CD4-positive, alpha-beta T cell (primary cell): ENCODE results near the gene CPNE2. TPM values are rescaled to one million over a fixed set of nuclear protein-coding genes. Genes with fewer than 3 reads are reported as not detected.

Experiments
- ATAC-seq: fragments of 200-7000 bp; cut with Tn5 transposase; one replicate; pipeline ENCODE4 v1.10.0; 2022; ENCODE audit warnings: mild to moderate bottlenecking; ENCODE audit not compliant: poor library complexity
- CTCF ChIA-PET: fragments of 350-600 bp; sonication (Branson Sonifier 250); formaldehyde crosslinking; loops from one replicate; lab custom pipeline; 2021; ENCODE audit warnings: antibody characterized with exemption, inconsistent platforms; lab: Charles Lee
- POLR2A ChIA-PET: fragments of 350-600 bp; sonication (Branson Sonifier 250); formaldehyde crosslinking; loops from one replicate; lab custom pipeline; 2021; ENCODE audit warnings: antibody characterized with exemption, inconsistent platforms; lab: Charles Lee
- DNase-seq, 14 experiments: peaks; one replicate each; pipeline ENCODE4 v3.0.0-alpha.2; 2013 to 2020; ENCODE audit warnings: mixed read lengths in 2 of 14
- H3K27ac ChIP-seq, 2 donors: one replicate each; pipeline versions ENCODE4 v1.5.1 to v1.7.0; 2013; ENCODE audit warnings: low read length in 2 of 2, low read depth in 1 of 2, mild to moderate bottlenecking in 1 of 2
- H3K27me3 ChIP-seq, 2 experiments: 1 replicate in 1 of 2; 2 replicates in 1 of 2; pipeline versions ENCODE4 v1.6.1 to v1.7.0; 2013; ENCODE audit warnings: low read length in 2 of 2, control low read depth in 1 of 2, mild to moderate bottlenecking in 1 of 2, moderate library complexity in 1 of 2; ENCODE audit not compliant: insufficient read depth in 2 of 2, control insufficient read depth in 1 of 2
- H3K36me3 ChIP-seq: one replicate; pipeline ENCODE4 v1.6.1; 2013; ENCODE audit warnings: low read length, control low read depth; ENCODE audit not compliant: insufficient read depth
- H3K4me1 ChIP-seq: one replicate; pipeline ENCODE4 v1.6.1; 2013; ENCODE audit warnings: low read length, control low read depth; ENCODE audit not compliant: insufficient read depth
- H3K4me3 ChIP-seq: one replicate; pipeline ENCODE4 v1.5.1; 2013; ENCODE audit warnings: mild to moderate bottlenecking, low read length, moderate library complexity
- H3K9me3 ChIP-seq, 2 experiments: 1 replicate in 1 of 2; 2 replicates in 1 of 2; pipeline versions ENCODE4 v1.6.1 to v1.7.0; 2013; ENCODE audit warnings: low read length in 2 of 2, mild to moderate bottlenecking in 2 of 2, control low read depth in 1 of 2, moderate library complexity in 1 of 2; ENCODE audit not compliant: control insufficient read depth in 1 of 2, insufficient read depth in 1 of 2
- H3K27ac Mint-ChIP-seq: one replicate; pipeline ENCODE4 v1.8.0; 2020; ENCODE audit warnings: mixed read lengths
- H3K27me3 Mint-ChIP-seq: one replicate; pipeline ENCODE4 v1.8.0; 2021; ENCODE audit warnings: mixed read lengths
- H3K36me3 Mint-ChIP-seq: one replicate; pipeline ENCODE4 v1.8.0; 2021; ENCODE audit warnings: low read depth, mixed read lengths
- H3K4me1 Mint-ChIP-seq: one replicate; pipeline ENCODE4 v1.8.0; 2021; ENCODE audit warnings: low read depth, mixed read lengths
- H3K4me3 Mint-ChIP-seq: one replicate; pipeline ENCODE4 v1.8.0; 2020; ENCODE audit warnings: mild to moderate bottlenecking, mixed read lengths
- H3K9me3 Mint-ChIP-seq: one replicate; pipeline ENCODE4 v1.8.0; 2020; ENCODE audit warnings: mixed read lengths
- CTCF ChIP-seq: fragments of 200-600 bp; IDR thresholded peaks from one replicate; pipeline ENCODE4 v1.8.0; 2022; ENCODE audit warnings: antibody characterized with exemption, mild to moderate bottlenecking
- intact Hi-C, 2 experiments: fragments of 100-400 bp; cut with DNase I in 1 of 2; cut with micrococcal nuclease in 1 of 2; formaldehyde crosslinking; loops; one replicate each; pipeline versions ENCODE4 v1.15.1 to v1.9.0; 2023 to 2025; cut with DNase I, micrococcal nuclease
- total RNA-seq, 174 experiments: library from RNA in 2 of 174; stranded (reverse) in 2 of 174; gene quantifications; one replicate each; pipeline ENCODE4 v1.2.3 and lab custom pipeline; 2021 to 2026

Gene CPNE2
- total RNA-seq, 2 experiments from 2014 or later, result 2.2 to 3.5 TPM

GRCh38 chr16:57093666-57094564 lies 1.5 kb downstream of the CPNE2 start:
- Histone ChIP-seq H3K4me3 (no peak overlapping the region), H3K36me3 (no peaks in the 10 kb centered on the region), H3K27me3 (no peaks in the 10 kb centered on the region), H3K4me1 (peaks cover 21% of the 10 kb centered on the region), H3K9me3 (no peaks in the 10 kb centered on the region), H3K27ac (no peak overlapping the region)
- no peak overlapping the region for H3K27ac Mint-ChIP-seq
- no peaks in the 10 kb centered on the region for H3K9me3 Mint-ChIP-seq
- DNase-seq, result no peak
- no peaks in the 10 kb centered on the region for H3K27me3 Mint-ChIP-seq
- no peak for TF ChIP-seq CTCF
- POLR2A ChIA-PET, result interaction anchor here (0.9 to 2.0 kb wide), 5 partner anchors 10 to 161 kb away, joined by 3 to 15 read pairs (median 5); partner anchors contain the start of genes PSME3IP1 and RSPRY1
- peak overlapping the region; percentile 87 for H3K4me3 Mint-ChIP-seq
- CTCF ChIA-PET, result interaction anchor here (0.7 to 2.1 kb wide), 8 partner anchors 10 to 1282 kb away, joined by 3 to 15 read pairs (median 4); no protein-coding TSS in a partner anchor
- H3K4me1 Mint-ChIP-seq, result peaks cover 11% of the 10 kb centered on the region
- intact Hi-C loops, result loop anchor here in 1 of 2 experiments (2.0 kb wide), 2 partner anchors 15 to 75 kb away; no protein-coding TSS in a partner anchor
- no peak for ATAC-seq
- no peaks in the 10 kb centered on the region for H3K36me3 Mint-ChIP-seq

- Mint-ChIP-seq H3K9me3 (no peaks in the 10 kb centered on the region), H3K4me3 (peak overlapping the region; percentile 80), H3K27me3 (no peaks in the 10 kb centered on the region), H3K27ac (no peak overlapping the region), H3K4me1 (peaks cover 11% of the 10 kb centered on the region), H3K36me3 (no peaks in the 10 kb centered on the region)
- Histone ChIP-seq H3K36me3 (no peaks in the 10 kb centered on the region), H3K27ac (no peak overlapping the region), H3K4me3 (no peak overlapping the region), H3K9me3 (no peaks in the 10 kb centered on the region), H3K4me1 (peaks cover 21% of the 10 kb centered on the region), H3K27me3 (no peaks in the 10 kb centered on the region)
- no peak for DNase-seq
- intact Hi-C loops, result no loop called here
- ChIA-PET POLR2A (no interaction called here), CTCF (no interaction called here)
- no peak for TF ChIP-seq CTCF
- ATAC-seq, result no peak
Observed at GRCh38 chr16:57094911-57095310, 2.5 kb downstream of the CPNE2 start.

GRCh38 chr16:57096192-57096591 lies 3.8 kb downstream of the CPNE2 start:
- H3K9me3 ChIP-seq, result no peaks in the 10 kb centered on the region
- ATAC-seq, result no peak

More at GRCh38 chr16:57096192-57096591, 3.8 kb downstream of the CPNE2 start:
- Mint-ChIP-seq H3K27ac (no peak overlapping the region), H3K36me3 (no peaks in the 10 kb centered on the region), H3K9me3 (no peaks in the 10 kb centered on the region), H3K4me1 (peaks cover 14% of the 10 kb centered on the region), H3K27me3 (no peaks in the 10 kb centered on the region), H3K4me3 (no peak overlapping the region)
- no peaks in the 10 kb centered on the region for H3K36me3 ChIP-seq
- POLR2A ChIA-PET, result no interaction called here
- TF ChIP-seq CTCF, result no peak
- intact Hi-C loops, result no loop called here
- H3K27me3 ChIP-seq, result no peaks in the 10 kb centered on the region
- peaks cover 20% of the 10 kb centered on the region for H3K4me1 ChIP-seq
- H3K27ac ChIP-seq, result no peak overlapping the region
- DNase-seq, result no peak
- CTCF ChIA-PET, result interaction anchor here (0.6 kb wide), 1 partner anchor 9 kb away, joined by 3 read pairs; no protein-coding TSS in a partner anchor
- no peak overlapping the region for H3K4me3 ChIP-seq
